ENCODE results near the gene TSPAN17. TPM values are rescaled to one million over a fixed set of nuclear protein-coding genes. Genes with fewer than 3 reads are reported as not detected.

Gene TSPAN17
- total RNA-seq, 1 experiment from 2014 or later = 50.1 TPM

GRCh38 chr5:176631383-176632200, 15.7 kb upstream of the TSPAN17 start:
- RAD21 ChIA-PET (ENCODE audit: low non-redundant PET in 1 of 2, low total read pairs in 2 of 2, uncharacterized antibody in 2 of 2, unreplicated experiment in 2 of 2) = no interaction called here
- H3K9ac ChIP-seq (ENCODE audit: low read length) = no peak overlapping the region
- DNase-seq (ENCODE audit: low read depth, low spot score) = no peak
- H3K27ac ChIP-seq (ENCODE audit: low read depth, low read length) = no peak overlapping the region
- H3K4me2 ChIP-seq (ENCODE audit: low read length) = no peak overlapping the region
- H4K20me1 ChIP-seq (ENCODE audit: insufficient read depth) = no peaks in the 10 kb centered on the region
- H2AFZ ChIP-seq (ENCODE audit: low read depth, low read length, poor library complexity, severe bottlenecking) = no peak overlapping the region
- no peak for ATAC-seq
- CTCF ChIA-PET = no interaction called here
- no peaks in the 10 kb centered on the region for H3K9me2 ChIP-seq (ENCODE audit: insufficient read depth)
- POLR2A ChIA-PET = no interaction called here
- H3K36me3 ChIP-seq (ENCODE audit: control insufficient read depth in 1 of 2, insufficient read depth in 2 of 2, low read length in 2 of 2) = no peaks in the 10 kb centered on the region
- H3K27me3 ChIP-seq (ENCODE audit: insufficient read depth, low read length) = peaks cover 5% of the 10 kb centered on the region; the same call in 1 of the 2 replicates
- intact Hi-C loops (cut with micrococcal nuclease) = no loop called here
- H3K4me3 ChIP-seq (replicated peaks in 1 of 2; ENCODE audit: low read depth in 1 of 2, low read length in 2 of 2) = no peak overlapping the region
- peaks cover 0 to 14% of the 10 kb centered on the region in 2 experiments; a peak in 2 of 4 replicates for H3K4me1 ChIP-seq (ENCODE audit: control insufficient read depth in 1 of 2, insufficient read depth in 2 of 2, low read length in 2 of 2)
- no TSS peak for BruUV-seq (replicated peaks)
- no peaks in the 10 kb centered on the region for H3K79me2 ChIP-seq (ENCODE audit: insufficient read depth, low read length)
- H3K9me3 ChIP-seq (ENCODE audit: control insufficient read depth in 1 of 2, insufficient read depth in 1 of 2, low read depth in 1 of 2, low read length in 2 of 2) = no peaks in the 10 kb centered on the region
- no peak for TF ChIP-seq ZNF274 (IDR thresholded peaks at IDR 0.05; ENCODE audit: low read depth, low read length)
- TF ChIP-seq YY1 (IDR thresholded peaks at IDR 0.05; ENCODE audit: extremely low read depth, insufficient replicate concordance, low read depth, low read length) = no peak
- no peak for TF ChIP-seq RAD21 (IDR thresholded peaks at IDR 0.05; ENCODE audit: low read depth)
- no peak for TF ChIP-seq POLR2AphosphoS5 (IDR thresholded peaks at IDR 0.05; ENCODE audit: low read depth, low read length)
- TF ChIP-seq, protein P1, sequence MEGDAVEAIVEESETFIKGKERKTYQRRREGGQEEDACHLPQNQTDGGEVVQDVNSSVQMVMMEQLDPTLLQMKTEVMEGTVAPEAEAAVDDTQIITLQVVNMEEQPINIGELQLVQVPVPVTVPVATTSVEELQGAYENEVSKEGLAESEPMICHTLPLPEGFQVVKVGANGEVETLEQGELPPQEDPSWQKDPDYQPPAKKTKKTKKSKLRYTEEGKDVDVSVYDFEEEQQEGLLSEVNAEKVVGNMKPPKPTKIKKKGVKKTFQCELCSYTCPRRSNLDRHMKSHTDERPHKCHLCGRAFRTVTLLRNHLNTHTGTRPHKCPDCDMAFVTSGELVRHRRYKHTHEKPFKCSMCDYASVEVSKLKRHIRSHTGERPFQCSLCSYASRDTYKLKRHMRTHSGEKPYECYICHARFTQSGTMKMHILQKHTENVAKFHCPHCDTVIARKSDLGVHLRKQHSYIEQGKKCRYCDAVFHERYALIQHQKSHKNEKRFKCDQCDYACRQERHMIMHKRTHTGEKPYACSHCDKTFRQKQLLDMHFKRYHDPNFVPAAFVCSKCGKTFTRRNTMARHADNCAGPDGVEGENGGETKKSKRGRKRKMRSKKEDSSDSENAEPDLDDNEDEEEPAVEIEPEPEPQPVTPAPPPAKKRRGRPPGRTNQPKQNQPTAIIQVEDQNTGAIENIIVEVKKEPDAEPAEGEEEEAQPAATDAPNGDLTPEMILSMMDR (IDR thresholded peaks at IDR 0.05 in 2 of 3, conservative IDR thresholded peaks at IDR 0.05 in 1 of 3; ENCODE audit: borderline replicate concordance in 1 of 3, insufficient read depth in 1 of 3, low read depth in 2 of 3, low read length in 2 of 3) = no peak
- no peak for TF ChIP-seq SP1 (IDR thresholded peaks at IDR 0.05; ENCODE audit: low read depth)
- TF ChIP-seq JUND (IDR thresholded peaks at IDR 0.05) = no peak
- TF ChIP-seq, protein P2, sequence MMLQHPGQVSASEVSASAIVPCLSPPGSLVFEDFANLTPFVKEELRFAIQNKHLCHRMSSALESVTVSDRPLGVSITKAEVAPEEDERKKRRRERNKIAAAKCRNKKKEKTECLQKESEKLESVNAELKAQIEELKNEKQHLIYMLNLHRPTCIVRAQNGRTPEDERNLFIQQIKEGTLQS (IDR thresholded peaks at IDR 0.05) = no peak
- no peak for TF ChIP-seq CEBPB (IDR thresholded peaks at IDR 0.05; ENCODE audit: low read depth)
- TF ChIP-seq REST (IDR thresholded peaks at IDR 0.05; ENCODE audit: low read depth) = no peak

All from HCT116 (cell line).